HepG2 (cell line): Measurements from ENCODE around the gene SLC2A6. TPM values are rescaled to one million over a fixed set of nuclear protein-coding genes. Genes with fewer than 3 reads are reported as not detected.

Experiments used
- ATAC-seq: fragments of 200-7000 bp; cut with Tn5 transposase; 3 replicates; pipeline ENCODE4 v1.9.1; 2020; ENCODE audit warnings: mild to moderate bottlenecking, moderate library complexity
- BruUV-seq: library from RNA; stranded (reverse); fragments of 400-500 nt; replicated peaks from 2 replicates; lab custom pipeline; 2021; lab: Mats Ljungman, UMichigan
- CTCF ChIA-PET: fragments of 300-600 bp; formaldehyde crosslinking; extraction: SDS; loops from one replicate; lab custom pipeline; 2021; ENCODE audit warnings: low total read pairs, inconsistent platforms, low intra/inter-chr PET ratio; lab: Yijun Ruan, JAX
- POLR2A ChIA-PET: fragments of 350-600 bp; sonication (Branson Sonifier 250); formaldehyde crosslinking; loops from one replicate; lab custom pipeline; 2020; ENCODE audit warnings: antibody characterized with exemption, inconsistent platforms; lab: Yijun Ruan, JAX
- DNase-seq: peaks from one replicate; pipeline ENCODE4 v3.0.0-alpha.2; 2015; ENCODE audit warnings: low spot score
- FAIRE-seq: peaks from 3 replicates; lab custom pipeline; 2011; peaks lifted over from hg19 to GRCh38; lab: Jason Lieb, UNC
- H2AFZ ChIP-seq: one replicate; pipeline ENCODE4 v1.6.1; 2011; ENCODE audit warnings: low read length, inconsistent platforms
- H3K27ac ChIP-seq: fragments of 300-600 bp; 3 replicates; pipeline ENCODE4 v1.8.0; 2011; ENCODE audit warnings: mixed run types, mild to moderate bottlenecking, mixed read lengths, low read length, inconsistent platforms; ENCODE audit not compliant: insufficient read depth; ENCODE audit errors: extremely low read length
- H3K27me3 ChIP-seq, 2 experiments: fragments of 200-600 bp in 1 of 2; 2 replicates in 1 of 2; 3 replicates in 1 of 2; pipeline versions ENCODE4 v1.6.0 to v1.8.0; 2011; ENCODE audit warnings: low read length in 2 of 2, mild to moderate bottlenecking in 2 of 2, moderate library complexity in 2 of 2, inconsistent platforms in 1 of 2; ENCODE audit not compliant: insufficient read depth in 2 of 2, control insufficient read depth in 1 of 2
- H3K36me3 ChIP-seq, 2 experiments: fragments of 200-600 bp in 1 of 2; replicated peaks in 1 of 2; 2 replicates in 1 of 2; 3 replicates in 1 of 2; pipeline versions ENCODE4 v1.5.1 to v1.8.0; 2011; ENCODE audit warnings: low read length in 2 of 2, inconsistent platforms in 1 of 2; ENCODE audit not compliant: insufficient read depth in 2 of 2, control insufficient read depth in 1 of 2
- H3K4me1 ChIP-seq: 2 replicates; pipeline ENCODE4 v1.5.1; 2012; ENCODE audit warnings: low read length, inconsistent platforms; ENCODE audit not compliant: insufficient read depth
- H3K4me2 ChIP-seq: 2 replicates; pipeline ENCODE4 v1.6.0; 2011; ENCODE audit warnings: low read depth, low read length, inconsistent platforms
- H3K4me3 ChIP-seq, 3 experiments: fragments of 200-600 bp in 1 of 3; sonication (generic), shearing (Covaris generic) in 1 of 3; replicated peaks in 1 of 3; 2 replicates each; pipeline ENCODE4 v1.5.1; 2011 to 2016; ENCODE audit warnings: low read length in 3 of 3, inconsistent platforms in 2 of 3, low read depth in 2 of 3, mild to moderate bottlenecking in 2 of 3, control low read depth in 1 of 3, mixed read lengths in 1 of 3; ENCODE audit not compliant: insufficient read depth in 1 of 3
- H3K79me2 ChIP-seq: one replicate; pipeline ENCODE4 v1.6.1; 2011; ENCODE audit warnings: low read length, inconsistent platforms; ENCODE audit not compliant: insufficient read depth
- H3K9ac ChIP-seq: 2 replicates; pipeline ENCODE4 v1.6.0; 2011; ENCODE audit warnings: mild to moderate bottlenecking, low read depth, low read length, inconsistent platforms; ENCODE audit not compliant: insufficient read depth
- H3K9me3 ChIP-seq: 2 replicates; pipeline ENCODE4 v1.5.1; 2012; ENCODE audit warnings: mild to moderate bottlenecking, low read length
- H4K20me1 ChIP-seq: 2 replicates; pipeline ENCODE4 v1.6.0; 2011; ENCODE audit warnings: inconsistent platforms, mild to moderate bottlenecking, low read length, moderate library complexity; ENCODE audit not compliant: insufficient read depth
- HNF4A ChIP-seq: sonication (generic); formaldehyde crosslinking; IDR thresholded peaks from 2 replicates; pipeline ENCODE4 v1.4.0; 2020; ENCODE audit warnings: missing genetic modification reagents
- LCORL ChIP-seq, 2 experiments: fragments of 450-650 bp in 1 of 2; sonication (generic) in 1 of 2; formaldehyde crosslinking in 1 of 2; IDR thresholded peaks; 2 replicates each; pipeline versions ENCODE4 v1.5.0 to v1.6.1; 2017 to 2020; ENCODE audit warnings: antibody characterized with exemption in 1 of 2, missing genetic modification reagents in 1 of 2
- NR2C2 ChIP-seq: sonication (generic); formaldehyde crosslinking; IDR thresholded peaks from 2 replicates; pipeline ENCODE4 v1.4.0; 2020; ENCODE audit warnings: missing genetic modification reagents, mild to moderate bottlenecking, moderate library complexity, borderline replicate concordance
- PAX8 ChIP-seq: sonication (generic); formaldehyde crosslinking; IDR thresholded peaks from 2 replicates; pipeline ENCODE4 v1.8.0; 2022; ENCODE audit warnings: mild to moderate bottlenecking, missing genetic modification reagents, borderline replicate concordance
- ZFP91 ChIP-seq: sonication (generic); formaldehyde crosslinking; IDR thresholded peaks from 2 replicates; pipeline ENCODE4 v1.9.0; 2022; ENCODE audit warnings: missing genetic modification reagents, mild to moderate bottlenecking, borderline replicate concordance
- ZFX ChIP-seq: sonication (generic); formaldehyde crosslinking; IDR thresholded peaks from 2 replicates; pipeline ENCODE4 v1.4.0; 2020; ENCODE audit warnings: mild to moderate bottlenecking, low read depth, missing genetic modification reagents, moderate library complexity
- ZFY ChIP-seq: sonication (generic); formaldehyde crosslinking; IDR thresholded peaks from 2 replicates; pipeline ENCODE4 v1.4.0; 2020; ENCODE audit warnings: missing genetic modification reagents
- ZNF292 ChIP-seq: sonication (generic); formaldehyde crosslinking; IDR thresholded peaks from 2 replicates; pipeline ENCODE4 v1.8.1; 2022; ENCODE audit warnings: mild to moderate bottlenecking, low read depth, missing genetic modification reagents, borderline replicate concordance
- ZNF687 ChIP-seq: sonication (generic); formaldehyde crosslinking; IDR thresholded peaks from 2 replicates; pipeline ENCODE4 v1.5.1; 2020; ENCODE audit warnings: mild to moderate bottlenecking, missing genetic modification reagents, moderate library complexity
- ZNF883 ChIP-seq: sonication (generic); formaldehyde crosslinking; IDR thresholded peaks from 2 replicates; pipeline ENCODE4 v1.5.1; 2020; ENCODE audit warnings: mild to moderate bottlenecking, missing genetic modification reagents; ENCODE audit errors: not compliant biosample characterization
- ZSCAN29 ChIP-seq: sonication (generic); formaldehyde crosslinking; conservative IDR thresholded peaks from 2 replicates; pipeline ENCODE4 v1.4.0; 2020; ENCODE audit warnings: mild to moderate bottlenecking, missing genetic modification reagents
- WGBS: methylation state at CpG from one replicate; pipeline ENCODE4 v1.1.6; 2017; ENCODE audit warnings: low lambda C conversion rate; 5-methylcytosine and 5-hydroxymethylcytosine counted together
- in situ Hi-C: cut with HindIII; loops from 2 replicates; pipeline ENCODE4 v1.10.0; 2017; ENCODE audit warnings: low pct_unique_long_range_greater_than_20kb; ENCODE audit not compliant: extremely low pct_ligation_motif_present
- intact Hi-C: fragments of 100-400 bp; cut with micrococcal nuclease; formaldehyde crosslinking; loops from one replicate; pipeline ENCODE4 v1.10.0; 2022; ENCODE audit not compliant: unreplicated experiment
- polyA plus RNA-seq, 8 experiments: library from polyadenylated mRNA; depleted of rRNA in 3 of 8; stranded (reverse) in 7 of 8; unstranded in 1 of 8; fragments of >200 nt; fragmentation: Illumina TruSeq in 4 of 8; extraction: Trizol in 4 of 8; gene quantifications; 2 replicates each; pipeline versions ENCODE4 v1.2.1 to v1.2.3, GENCODE V29; 2011 to 2016; ENCODE audit warnings: low read depth in 4 of 8, missing spikeins in 1 of 8, mixed read lengths in 1 of 8; ENCODE audit not compliant: insufficient read depth in 1 of 8
- total RNA-seq, 5 experiments: library from RNA; depleted of rRNA; stranded (reverse); fragments of >200 nt; fragmentation: Illumina TruSeq; extraction: Trizol; gene quantifications; 2 replicates each; pipeline ENCODE4 v1.2.3, GENCODE V29; 2016; ENCODE audit warnings: low read depth in 1 of 5

Gene SLC2A6
- total and polyA plus RNA-seq, 2 of the 13 experiments (the other 11 are each of a cell fraction or from before 2014, with no cell fraction given) = 4.1 to 15.0 TPM

- H2AFZ ChIP-seq = no peak overlapping the region
- WGBS = 6% methylated on average over 11 of the region's 19 CpGs
- H3K4me3 ChIP-seq = peak overlapping the region in 1 of 3 experiments; percentile 2; a peak in 1 of 6 replicates
- peaks cover 51% of the 10 kb centered on the region for H3K4me1 ChIP-seq
- H3K27ac ChIP-seq = no peak overlapping the region
- H3K4me2 ChIP-seq = peak overlapping the region; percentile 56
- no TSS peak for BruUV-seq
- no peak for TF ChIP-seq ZSCAN29 (CRISPR knock-in tag)
- no peak for TF ChIP-seq LCORL (IDR thresholded peaks at IDR 0.05)
- TF ChIP-seq LCORL (CRISPR knock-in tag; IDR thresholded peaks at IDR 0.05) = peak; percentile 46
- TF ChIP-seq ZNF292 = no peak
- peak; percentile 25; the same call in 1 of the 2 replicates for TF ChIP-seq NR2C2 (CRISPR knock-in tag)
- TF ChIP-seq ZFY (CRISPR knock-in tag) = peak; percentile 40; the same call in 1 of the 2 replicates
- TF ChIP-seq ZNF883 (CRISPR knock-in tag) = peak; percentile 32
- 0 out of 2 replicates have a peak, but pooled peaks have one; percentile 13 for TF ChIP-seq ZFP91 (CRISPR knock-in tag)
- TF ChIP-seq ZFX (CRISPR knock-in tag) = 0 out of 2 replicates have a peak, but pooled peaks have one; percentile 20
- TF ChIP-seq PAX8 = no peak
- peak; percentile 48 for TF ChIP-seq ZNF687 (CRISPR knock-in tag)
- peak; percentile 46; the same call in 1 of the 2 replicates for TF ChIP-seq HNF4A (CRISPR knock-in tag)
- intact Hi-C loops = no loop called here
- no peaks in the 10 kb centered on the region for H4K20me1 ChIP-seq
- peaks cover 1 to 19% of the 10 kb centered on the region in 2 experiments; a peak in 4 of 5 replicates for H3K27me3 ChIP-seq
- ATAC-seq (peak; percentile 77), FAIRE-seq (peak; percentile 72), DNase-seq (peak; percentile 31)
- CTCF ChIA-PET = no interaction called here
- H3K79me2 ChIP-seq = no peaks in the 10 kb centered on the region
- H3K9me3 ChIP-seq = peaks cover 11% of the 10 kb centered on the region
- no peaks in the 10 kb centered on the region for H3K36me3 ChIP-seq
- H3K9ac ChIP-seq = no peak overlapping the region
- POLR2A ChIA-PET = interaction anchor here (1.2 kb wide), 1 partner anchor 40 kb away, joined by 4 read pairs; the partner anchor contains the start of gene CACFD1
- in situ Hi-C loops = no loop called here
These were observed 20.4 kb upstream of the SLC2A6 start for GRCh38 chr9:133499132-133499891.
